Measurements from ENCODE around the gene DMAC2. TPM values are rescaled to one million over a fixed set of nuclear protein-coding genes. Genes with fewer than 3 reads are reported as not detected.

DMAC2 gene
- polyA plus RNA-seq, 1 of the 3 experiments (the other 2 are of a cell fraction) = 71.4 TPM

DNA sequence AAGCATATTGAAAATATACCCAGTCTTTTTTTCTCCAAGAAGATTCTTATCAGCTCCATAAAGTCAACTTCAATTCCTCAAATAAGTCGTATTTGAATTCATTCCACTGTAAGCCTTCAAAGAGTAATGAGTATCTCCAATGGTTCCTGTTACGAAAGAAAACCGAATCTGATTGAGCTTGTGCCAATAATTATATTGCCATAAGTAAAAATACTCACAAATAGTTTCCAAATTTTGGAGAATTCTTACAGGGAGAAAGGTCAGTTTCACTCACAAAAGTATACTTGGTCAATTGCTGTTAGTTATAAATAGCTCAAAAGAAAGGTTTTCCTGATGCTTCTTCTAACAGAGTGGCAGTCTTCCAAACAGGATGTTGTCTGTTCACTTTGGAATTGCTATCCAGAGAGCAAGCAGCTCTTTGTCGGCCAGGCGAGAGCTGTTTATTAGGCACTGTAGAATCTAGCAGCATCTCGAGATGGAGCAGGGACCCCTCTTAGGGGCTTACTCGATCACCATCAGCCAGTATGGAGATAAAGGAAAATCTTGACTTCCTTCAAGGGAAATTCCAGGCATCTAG is 16.7 kb upstream of the DMAC2 start:
- WGBS (ENCODE audit: low lambda C conversion rate) = 9% methylated on average over 7 of the region's 7 CpGs
- ChIA-PET CTCF (interaction anchor here (1.1 to 2.0 kb wide), 5 partner anchors 8 to 185 kb away, joined by 3 to 8 read pairs (median 5); no protein-coding TSS in a partner anchor), POLR2A (no interaction called here)
- no peaks in the 10 kb centered on the region for H4K20me1 ChIP-seq (ENCODE audit: insufficient read depth)
- no peak overlapping the region for H3K9ac ChIP-seq
- no peak overlapping the region for H3K27ac ChIP-seq (ENCODE audit: low read depth in 2 of 2, low read length in 1 of 2)
- no peak overlapping the region for H3K4me3 ChIP-seq (ENCODE audit: low read depth in 2 of 2, low read length in 1 of 2)
- H2AFZ ChIP-seq (ENCODE audit: low read depth) = 0 out of 2 replicates have a peak overlapping the region, but pooled peaks have one; percentile 1
- no peaks in the 10 kb centered on the region for H3K9me2 ChIP-seq
- H3F3A ChIP-seq (replicated peaks; ENCODE audit: insufficient read depth) = no peaks in the 10 kb centered on the region
- peak overlapping the region; percentile 49 for H3K4me2 ChIP-seq
- no peaks in the 10 kb centered on the region for H3K9me3 ChIP-seq
- no peak for DNase-seq
- no peaks in the 10 kb centered on the region for H3K36me3 ChIP-seq (replicated peaks in 1 of 2; ENCODE audit: control insufficient read depth in 1 of 2, insufficient read depth in 2 of 2, low read length in 1 of 2)
- peaks cover 61% of the 10 kb centered on the region for H3K27me3 ChIP-seq (ENCODE audit: insufficient read depth)
- no peaks in the 10 kb centered on the region for H3K79me2 ChIP-seq (ENCODE audit: insufficient read depth)
- no peak for TF ChIP-seq RFX5 (IDR thresholded peaks at IDR 0.05; ENCODE audit: low read length)
- no peak for TF ChIP-seq CTCF (IDR thresholded peaks at IDR 0.05)
- no peak for TF ChIP-seq NRF1 (IDR thresholded peaks at IDR 0.05; ENCODE audit: low read depth, low read length)
- TF ChIP-seq, protein P1, sequence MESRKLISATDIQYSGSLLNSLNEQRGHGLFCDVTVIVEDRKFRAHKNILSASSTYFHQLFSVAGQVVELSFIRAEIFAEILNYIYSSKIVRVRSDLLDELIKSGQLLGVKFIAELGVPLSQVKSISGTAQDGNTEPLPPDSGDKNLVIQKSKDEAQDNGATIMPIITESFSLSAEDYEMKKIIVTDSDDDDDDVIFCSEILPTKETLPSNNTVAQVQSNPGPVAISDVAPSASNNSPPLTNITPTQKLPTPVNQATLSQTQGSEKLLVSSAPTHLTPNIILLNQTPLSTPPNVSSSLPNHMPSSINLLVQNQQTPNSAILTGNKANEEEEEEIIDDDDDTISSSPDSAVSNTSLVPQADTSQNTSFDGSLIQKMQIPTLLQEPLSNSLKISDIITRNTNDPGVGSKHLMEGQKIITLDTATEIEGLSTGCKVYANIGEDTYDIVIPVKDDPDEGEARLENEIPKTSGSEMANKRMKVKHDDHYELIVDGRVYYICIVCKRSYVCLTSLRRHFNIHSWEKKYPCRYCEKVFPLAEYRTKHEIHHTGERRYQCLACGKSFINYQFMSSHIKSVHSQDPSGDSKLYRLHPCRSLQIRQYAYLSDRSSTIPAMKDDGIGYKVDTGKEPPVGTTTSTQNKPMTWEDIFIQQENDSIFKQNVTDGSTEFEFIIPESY (IDR thresholded peaks at IDR 0.05; ENCODE audit: borderline replicate concordance, low read depth) = no peak
- no peak for TF ChIP-seq MEF2A (IDR thresholded peaks at IDR 0.05; ENCODE audit: borderline replicate concordance, low read depth)
- no peak for TF ChIP-seq FOXJ3 (CRISPR knock-in tag; IDR thresholded peaks at IDR 0.05)
- no peak for TF ChIP-seq MXI1 (IDR thresholded peaks at IDR 0.05; ENCODE audit: low read depth, low read length)
- no peak for TF ChIP-seq JUND (IDR thresholded peaks at IDR 0.05)
- TF ChIP-seq FOSL2 (IDR thresholded peaks at IDR 0.05; ENCODE audit: borderline replicate concordance, low read depth) = no peak
- TF ChIP-seq TCF12 (IDR thresholded peaks at IDR 0.05) = no peak
- TF ChIP-seq SIN3A (IDR thresholded peaks at IDR 0.05; ENCODE audit: borderline replicate concordance, low read depth, low read length) = no peak
- no peak for TF ChIP-seq GABPA (IDR thresholded peaks at IDR 0.05; ENCODE audit: low read depth)
- TF ChIP-seq USF2 (IDR thresholded peaks at IDR 0.05; ENCODE audit: borderline replicate concordance, low read depth, low read length) = no peak
- TF ChIP-seq RXRA (IDR thresholded peaks at IDR 0.05; ENCODE audit: borderline replicate concordance, low read depth) = no peak
- H3K4me1 ChIP-seq (ENCODE audit: control insufficient read depth in 1 of 2, insufficient read depth in 2 of 2, low read depth in 1 of 2, low read length in 1 of 2) = no peaks in the 10 kb centered on the region
